GM21786 (cell line): Measurements from ENCODE around the gene BMP2.

Experiments
- ATAC-seq: cut with Tn5 transposase; IDR thresholded peaks from one replicate; pipeline ENCODE4 v1.9.1; 2021; ENCODE audit not compliant: unreplicated experiment

BMP2 gene

GRCh38 chr20:6767126-6767535 lies 355 bp upstream of the BMP2 start:
- no peak for ATAC-seq

GRCh38 chr20:6768228-6769140 lies 998 bp downstream of the BMP2 start:
- ATAC-seq = peak; percentile 2

GRCh38 chr20:6769903-6770785 lies 2.7 kb downstream of the BMP2 start:
- no peak for ATAC-seq

GRCh38 chr20:6770786-6771100 lies 3.3 kb downstream of the BMP2 start:
- no peak for ATAC-seq

GRCh38 chr20:6780433-6781190 lies 13.1 kb downstream of the BMP2 start:
- ATAC-seq = no peak

GRCh38 chr20:6783752-6784151 lies 16.3 kb downstream of the BMP2 start:
- ATAC-seq = no peak

GRCh38 chr20:6784210-6784631 lies 16.7 kb downstream of the BMP2 start:
- ATAC-seq = no peak

- ATAC-seq = no peak
Observed at GRCh38 chr20:6784767-6785166, 17.3 kb downstream of the BMP2 start.

GRCh38 chr20:6786548-6786947 lies 19.1 kb downstream of the BMP2 start:
- no peak for ATAC-seq

GRCh38 chr20:6792789-6793188 lies 25.3 kb downstream of the BMP2 start:
- no peak for ATAC-seq

- no peak for ATAC-seq
Observed at GRCh38 chr20:6802227-6802626, 34.7 kb downstream of the BMP2 start.

- ATAC-seq = no peak
Observed at GRCh38 chr20:6806275-6806674, 38.8 kb downstream of the BMP2 start.

GRCh38 chr20:6811262-6812035 lies 44.0 kb downstream of the BMP2 start:
- ATAC-seq = no peak

GRCh38 chr20:6812530-6812929 lies 45.0 kb downstream of the BMP2 start:
- ATAC-seq = no peak

- no peak for ATAC-seq
Observed at GRCh38 chr20:6814945-6815344, 47.5 kb downstream of the BMP2 start.

GRCh38 chr20:6818033-6818808 lies 50.7 kb downstream of the BMP2 start:
- no peak for ATAC-seq

- ATAC-seq = no peak
Observed at GRCh38 chr20:6819599-6819998, 52.1 kb downstream of the BMP2 start.

- no peak for ATAC-seq
Observed at GRCh38 chr20:6824401-6824800, 56.9 kb downstream of the BMP2 start.

- ATAC-seq = no peak
Observed at GRCh38 chr20:6827472-6827871, 60.0 kb downstream of the BMP2 start.
